HepG2 (cell line): ENCODE data around the gene ANKFY1. TPM values are rescaled to one million over a fixed set of nuclear protein-coding genes. Genes with fewer than 3 reads are reported as not detected.

Experiments
- HIVEP1 ChIP-seq: sonication (generic); formaldehyde crosslinking; IDR thresholded peaks from 2 replicates; pipeline ENCODE4 v1.4.0; 2020; ENCODE audit warnings: mild to moderate bottlenecking, missing genetic modification reagents
- HOXA7 ChIP-seq: sonication (generic); formaldehyde crosslinking; IDR thresholded peaks from 2 replicates; pipeline ENCODE4 v1.8.1; 2022; ENCODE audit warnings: mild to moderate bottlenecking, missing genetic modification reagents, moderate library complexity
- KDM5A ChIP-seq: fragments of 200-600 bp; sonication (generic); IDR thresholded peaks from 2 replicates; pipeline ENCODE4 v1.7.0; 2018; ENCODE audit warnings: antibody characterized with exemption, mild to moderate bottlenecking, low read length, borderline replicate concordance
- KMT2B ChIP-seq: IDR thresholded peaks from 2 replicates; pipeline ENCODE4 v1.6.1; 2016; ENCODE audit warnings: missing genetic modification reagents, missing compliant biosample characterization
- NR2F2 ChIP-seq: IDR thresholded peaks from 2 replicates; pipeline ENCODE4 v1.6.1; 2012; ENCODE audit warnings: low read depth, inconsistent platforms, borderline replicate concordance
- RXRB ChIP-seq: IDR thresholded peaks from 2 replicates; pipeline ENCODE4 v1.6.1; 2016; ENCODE audit warnings: borderline replicate concordance, missing genetic modification reagents, missing compliant biosample characterization
- SIN3A ChIP-seq: IDR thresholded peaks from 2 replicates; pipeline ENCODE4 v1.6.1; 2011; ENCODE audit warnings: low read depth, mild to moderate bottlenecking, control low read depth, low read length, borderline replicate concordance
- SUZ12 ChIP-seq: fragments of 150-350 bp; IDR thresholded peaks from 2 replicates; pipeline ENCODE4 v1.6.1; 2014; ENCODE audit warnings: low read depth, low read length
- TOE1 ChIP-seq: sonication (generic); formaldehyde crosslinking; IDR thresholded peaks from 2 replicates; pipeline ENCODE4 v1.4.0; 2020; ENCODE audit warnings: mild to moderate bottlenecking, missing genetic modification reagents
- ZBTB40 ChIP-seq, 2 experiments: fragments of 450-650 bp in 1 of 2; sonication (generic) in 1 of 2; formaldehyde crosslinking in 1 of 2; IDR thresholded peaks; 2 replicates each; pipeline versions ENCODE4 v1.6.1 to v1.8.0; 2016 to 2022; ENCODE audit warnings: antibody characterized with exemption in 1 of 2, mild to moderate bottlenecking in 1 of 2, missing genetic modification reagents in 1 of 2
- ZNF180 ChIP-seq: sonication (generic); formaldehyde crosslinking; IDR thresholded peaks from 2 replicates; pipeline ENCODE4 v1.4.0; 2020; ENCODE audit warnings: low read depth, missing genetic modification reagents, borderline replicate concordance
- ZNF414 ChIP-seq: sonication (generic); formaldehyde crosslinking; IDR thresholded peaks from 2 replicates; pipeline ENCODE4 v1.5.0; 2020; ENCODE audit warnings: missing genetic modification reagents
- ZNF512 ChIP-seq: sonication (generic); formaldehyde crosslinking; IDR thresholded peaks from 2 replicates; pipeline ENCODE4 v1.4.0; 2020; ENCODE audit warnings: mild to moderate bottlenecking, missing genetic modification reagents
- ZNF547 ChIP-seq: sonication (generic); formaldehyde crosslinking; IDR thresholded peaks from 2 replicates; pipeline ENCODE4 v1.5.1; 2020; ENCODE audit warnings: mild to moderate bottlenecking, missing genetic modification reagents
- ZNF564 ChIP-seq: sonication (generic); formaldehyde crosslinking; IDR thresholded peaks from 2 replicates; pipeline ENCODE4 v1.8.1; 2023; ENCODE audit warnings: mild to moderate bottlenecking, missing genetic modification reagents
- ZNF713 ChIP-seq: sonication (generic); formaldehyde crosslinking; IDR thresholded peaks from 2 replicates; pipeline ENCODE4 v1.4.0; 2020; ENCODE audit warnings: mild to moderate bottlenecking, missing genetic modification reagents
- polyA plus RNA-seq, 8 experiments: library from polyadenylated mRNA; depleted of rRNA in 3 of 8; stranded (reverse) in 7 of 8; unstranded in 1 of 8; fragments of >200 nt; fragmentation: Illumina TruSeq in 4 of 8; extraction: Trizol in 4 of 8; gene quantifications; 2 replicates each; pipeline versions ENCODE4 v1.2.1 to v1.2.3, GENCODE V29; 2011 to 2016; ENCODE audit warnings: low read depth in 4 of 8, missing spikeins in 1 of 8, mixed read lengths in 1 of 8; ENCODE audit not compliant: insufficient read depth in 1 of 8
- total RNA-seq, 5 experiments: library from RNA; depleted of rRNA; stranded (reverse); fragments of >200 nt; fragmentation: Illumina TruSeq; extraction: Trizol; gene quantifications; 2 replicates each; pipeline ENCODE4 v1.2.3, GENCODE V29; 2016; ENCODE audit warnings: low read depth in 1 of 5

The ANKFY1 gene
- total and polyA plus RNA-seq, 2 of the 13 experiments (the other 11 are each of a cell fraction or from before 2014, with no cell fraction given): 11.9 to 16.8 TPM

GRCh38 chr17:4310354-4311060 lies 46.7 kb upstream of the ANKFY1 start (continued):
- TF ChIP-seq ZBTB40 (IDR thresholded peaks at IDR 0.05) (no peak), ZBTB40 (CRISPR knock-in tag; IDR thresholded peaks at IDR 0.05) (no peak), TOE1 (no peak), SUZ12 (no peak), ZNF512 (no peak), HIVEP1 (CRISPR knock-in tag) (no peak), ZNF564 (no peak), SIN3A (no peak), KDM5A (no peak), KMT2B (CRISPR knock-in tag) (0 out of 2 replicates have a peak, but pooled peaks have one; percentile 32), ZNF713 (CRISPR knock-in tag) (no peak), NR2F2 (peak; percentile 48; the same call in 1 of the 2 replicates), ZNF180 (no peak), ZNF547 (CRISPR knock-in tag) (no peak), HOXA7 (CRISPR knock-in tag) (no peak), ZNF414 (CRISPR knock-in tag) (no peak), RXRB (CRISPR knock-in tag) (peak; percentile 74)
